HL-60 (cell line): ENCODE data around the gene RSU1.
A peak's percentile ranks its signal among the peaks of the same experiment; 100 is the strongest.

Experiments used
- DNase-seq, 2 experiments: peaks; one replicate each; pipeline ENCODE4 v3.0.0-alpha.2; 2010 to 2020; ENCODE audit warnings: low read depth in 1 of 2, low spot score in 1 of 2
- H3K27ac ChIP-seq: fragments of 250-450 bp; sonication (Bioruptor Pico); replicated peaks from 2 replicates; pipeline ENCODE4 v1.5.1; 2020; ENCODE audit warnings: mild to moderate bottlenecking, moderate library complexity
- H3K27me3 ChIP-seq: fragments of 250-450 bp; sonication (Bioruptor Pico); 2 replicates; pipeline ENCODE4 v1.5.1; 2021; ENCODE audit warnings: mild to moderate bottlenecking, moderate library complexity; ENCODE audit not compliant: insufficient read depth, poor library complexity, severe bottlenecking
- H3K4me3 ChIP-seq: replicated peaks from 2 replicates; pipeline ENCODE4 v1.5.1; 2011; ENCODE audit warnings: mild to moderate bottlenecking, control low read depth, low read length; ENCODE audit not compliant: insufficient read depth
- GABPA ChIP-seq: IDR thresholded peaks from 2 replicates; pipeline ENCODE4 v1.6.1; 2012; ENCODE audit warnings: low read depth
- POLR2AphosphoS5 ChIP-seq: IDR thresholded peaks from 2 replicates; pipeline ENCODE4 v1.6.1; 2012; ENCODE audit warnings: low read depth
- SPI1 ChIP-seq: IDR thresholded peaks from 2 replicates; pipeline ENCODE4 v1.6.1; 2012; ENCODE audit warnings: low read depth, mild to moderate bottlenecking, borderline replicate concordance
- TF ChIP-seq, protein P1 (sequence below): IDR thresholded peaks from one replicate; pipeline ENCODE4 v1.5.1; 2011; ENCODE audit warnings: low read length, control low read depth, inconsistent platforms; ENCODE audit not compliant: insufficient read depth
- TF ChIP-seq, protein P2 (sequence below): IDR thresholded peaks from 2 replicates; pipeline ENCODE4 v1.6.1; 2012; ENCODE audit warnings: low read depth; ENCODE audit not compliant: insufficient replicate concordance

Gene RSU1

DNA sequence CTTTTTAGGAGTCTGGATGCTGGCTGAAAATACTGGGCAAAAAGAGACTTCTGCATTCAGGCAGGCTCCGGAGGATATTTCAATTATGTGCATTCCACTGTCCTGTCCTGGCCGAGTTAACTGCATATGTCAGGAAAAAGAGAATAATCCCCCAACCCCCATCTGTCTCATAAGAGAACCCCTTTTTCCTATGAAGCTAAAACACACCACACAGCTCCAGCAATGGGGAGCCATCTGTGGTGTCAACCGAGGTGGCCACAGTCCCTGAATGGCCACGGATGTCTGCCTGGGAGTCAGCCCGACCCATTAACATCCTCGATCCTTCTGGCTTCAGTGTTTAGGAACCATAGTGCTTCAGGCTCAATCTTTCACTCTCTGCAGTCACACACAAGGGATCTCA lies 70.4 kb downstream of the RSU1 start:
- TF ChIP-seq, protein P1, sequence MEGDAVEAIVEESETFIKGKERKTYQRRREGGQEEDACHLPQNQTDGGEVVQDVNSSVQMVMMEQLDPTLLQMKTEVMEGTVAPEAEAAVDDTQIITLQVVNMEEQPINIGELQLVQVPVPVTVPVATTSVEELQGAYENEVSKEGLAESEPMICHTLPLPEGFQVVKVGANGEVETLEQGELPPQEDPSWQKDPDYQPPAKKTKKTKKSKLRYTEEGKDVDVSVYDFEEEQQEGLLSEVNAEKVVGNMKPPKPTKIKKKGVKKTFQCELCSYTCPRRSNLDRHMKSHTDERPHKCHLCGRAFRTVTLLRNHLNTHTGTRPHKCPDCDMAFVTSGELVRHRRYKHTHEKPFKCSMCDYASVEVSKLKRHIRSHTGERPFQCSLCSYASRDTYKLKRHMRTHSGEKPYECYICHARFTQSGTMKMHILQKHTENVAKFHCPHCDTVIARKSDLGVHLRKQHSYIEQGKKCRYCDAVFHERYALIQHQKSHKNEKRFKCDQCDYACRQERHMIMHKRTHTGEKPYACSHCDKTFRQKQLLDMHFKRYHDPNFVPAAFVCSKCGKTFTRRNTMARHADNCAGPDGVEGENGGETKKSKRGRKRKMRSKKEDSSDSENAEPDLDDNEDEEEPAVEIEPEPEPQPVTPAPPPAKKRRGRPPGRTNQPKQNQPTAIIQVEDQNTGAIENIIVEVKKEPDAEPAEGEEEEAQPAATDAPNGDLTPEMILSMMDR: no peak
- TF ChIP-seq, protein P2, sequence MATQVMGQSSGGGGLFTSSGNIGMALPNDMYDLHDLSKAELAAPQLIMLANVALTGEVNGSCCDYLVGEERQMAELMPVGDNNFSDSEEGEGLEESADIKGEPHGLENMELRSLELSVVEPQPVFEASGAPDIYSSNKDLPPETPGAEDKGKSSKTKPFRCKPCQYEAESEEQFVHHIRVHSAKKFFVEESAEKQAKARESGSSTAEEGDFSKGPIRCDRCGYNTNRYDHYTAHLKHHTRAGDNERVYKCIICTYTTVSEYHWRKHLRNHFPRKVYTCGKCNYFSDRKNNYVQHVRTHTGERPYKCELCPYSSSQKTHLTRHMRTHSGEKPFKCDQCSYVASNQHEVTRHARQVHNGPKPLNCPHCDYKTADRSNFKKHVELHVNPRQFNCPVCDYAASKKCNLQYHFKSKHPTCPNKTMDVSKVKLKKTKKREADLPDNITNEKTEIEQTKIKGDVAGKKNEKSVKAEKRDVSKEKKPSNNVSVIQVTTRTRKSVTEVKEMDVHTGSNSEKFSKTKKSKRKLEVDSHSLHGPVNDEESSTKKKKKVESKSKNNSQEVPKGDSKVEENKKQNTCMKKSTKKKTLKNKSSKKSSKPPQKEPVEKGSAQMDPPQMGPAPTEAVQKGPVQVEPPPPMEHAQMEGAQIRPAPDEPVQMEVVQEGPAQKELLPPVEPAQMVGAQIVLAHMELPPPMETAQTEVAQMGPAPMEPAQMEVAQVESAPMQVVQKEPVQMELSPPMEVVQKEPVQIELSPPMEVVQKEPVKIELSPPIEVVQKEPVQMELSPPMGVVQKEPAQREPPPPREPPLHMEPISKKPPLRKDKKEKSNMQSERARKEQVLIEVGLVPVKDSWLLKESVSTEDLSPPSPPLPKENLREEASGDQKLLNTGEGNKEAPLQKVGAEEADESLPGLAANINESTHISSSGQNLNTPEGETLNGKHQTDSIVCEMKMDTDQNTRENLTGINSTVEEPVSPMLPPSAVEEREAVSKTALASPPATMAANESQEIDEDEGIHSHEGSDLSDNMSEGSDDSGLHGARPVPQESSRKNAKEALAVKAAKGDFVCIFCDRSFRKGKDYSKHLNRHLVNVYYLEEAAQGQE: no peak
- TF ChIP-seq SPI1: no peak
- no peak for TF ChIP-seq GABPA
- no peak for TF ChIP-seq POLR2AphosphoS5
- DNase-seq: no peak
- H3K4me3 ChIP-seq: no peak overlapping the region
- no peak overlapping the region for H3K27ac ChIP-seq
- no peaks in the 10 kb centered on the region for H3K27me3 ChIP-seq

DNA sequence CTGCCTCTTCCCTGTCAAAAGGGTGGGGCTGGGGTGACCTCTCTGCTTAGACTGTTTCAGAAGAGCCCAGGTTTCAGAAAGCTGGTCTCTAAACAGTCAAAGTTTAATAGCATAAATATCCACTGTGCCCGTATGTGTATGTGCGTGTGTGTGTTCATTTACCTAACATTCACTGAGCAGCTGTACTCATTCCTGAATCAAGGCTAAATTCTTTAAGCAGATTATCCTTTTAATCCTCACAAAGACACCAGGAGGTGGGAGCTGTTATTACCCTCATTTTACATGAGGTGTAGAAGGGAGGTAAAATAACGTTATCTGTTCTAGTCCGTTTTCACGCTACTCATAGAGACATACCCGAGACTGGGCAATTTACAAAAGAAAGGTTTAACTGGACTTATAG lies 72.2 kb downstream of the RSU1 start:
- DNase-seq: no peak
- Histone ChIP-seq H3K27ac (no peak overlapping the region), H3K4me3 (no peak overlapping the region), H3K27me3 (no peaks in the 10 kb centered on the region)
- TF ChIP-seq SPI1: no peak
- TF ChIP-seq, protein P2: no peak
- TF ChIP-seq GABPA: no peak
- TF ChIP-seq, protein P1: no peak
- TF ChIP-seq POLR2AphosphoS5: no peak

GRCh38 chr10:16742165-16742960 lies 74.9 kb downstream of the RSU1 start:
- TF ChIP-seq POLR2AphosphoS5 (peak; percentile 55; the same call in 1 of the 2 replicates), SPI1 (peak; percentile 39; the same call in 1 of the 2 replicates), GABPA (no peak)
- TF ChIP-seq, protein P1: no peak
- TF ChIP-seq, protein P2: no peak
- H3K27ac ChIP-seq: no peak overlapping the region
- no peaks in the 10 kb centered on the region for H3K27me3 ChIP-seq
- peak; percentile 8 to 19 for DNase-seq
- H3K4me3 ChIP-seq: no peak overlapping the region
